ENCODE results near the gene EML6. TPM values are rescaled to one million over a fixed set of nuclear protein-coding genes. Genes with fewer than 3 reads are reported as not detected.

The EML6 gene
- total RNA-seq, 1 experiment from 2014 or later: 0.17 TPM

DNA sequence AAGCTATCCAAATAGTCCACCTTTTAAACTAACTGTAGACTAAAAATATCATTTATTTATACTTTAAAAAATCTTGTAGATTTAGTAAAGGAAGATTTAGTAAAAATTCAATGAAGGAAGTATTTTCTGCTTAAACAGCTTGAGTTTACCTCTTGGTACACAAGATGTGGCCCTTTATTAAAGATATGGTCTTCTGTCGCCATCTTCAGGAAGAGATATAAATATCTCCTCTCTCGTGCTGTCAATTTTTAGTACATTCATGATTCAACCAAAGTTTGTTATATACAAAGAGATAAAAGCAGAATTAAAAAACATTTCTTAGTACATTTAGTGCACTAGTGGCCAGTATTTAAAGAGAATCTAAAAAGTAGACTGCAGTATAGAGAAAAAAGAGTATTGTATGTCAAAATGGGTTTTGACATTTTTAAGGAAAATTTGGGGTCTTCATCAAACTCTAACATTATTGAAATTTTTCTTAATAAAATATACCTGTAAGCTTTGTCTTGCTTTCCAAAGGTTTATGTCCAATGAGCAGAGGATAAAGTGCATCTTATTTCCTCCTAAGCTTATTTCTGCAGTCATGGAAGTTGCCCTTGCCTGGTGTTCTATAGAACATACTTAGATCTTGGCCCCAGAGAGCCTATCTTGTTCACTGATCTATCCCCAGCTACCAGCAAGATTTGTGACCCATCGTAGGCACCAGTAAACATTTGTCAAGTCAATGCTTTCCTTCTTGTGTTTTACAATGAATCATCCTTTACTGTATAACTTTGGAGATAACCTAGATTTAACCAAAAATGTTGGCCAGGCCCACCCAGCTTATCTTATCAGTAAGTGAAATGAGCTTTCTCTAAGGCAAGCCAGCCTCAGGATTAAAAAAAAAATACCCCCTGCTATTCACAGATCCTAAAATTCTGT, 18.5 kb upstream of the EML6 start:
- peak; percentile 73 for DNase-seq (ENCODE audit: extremely low read depth, low read depth)

DNA sequence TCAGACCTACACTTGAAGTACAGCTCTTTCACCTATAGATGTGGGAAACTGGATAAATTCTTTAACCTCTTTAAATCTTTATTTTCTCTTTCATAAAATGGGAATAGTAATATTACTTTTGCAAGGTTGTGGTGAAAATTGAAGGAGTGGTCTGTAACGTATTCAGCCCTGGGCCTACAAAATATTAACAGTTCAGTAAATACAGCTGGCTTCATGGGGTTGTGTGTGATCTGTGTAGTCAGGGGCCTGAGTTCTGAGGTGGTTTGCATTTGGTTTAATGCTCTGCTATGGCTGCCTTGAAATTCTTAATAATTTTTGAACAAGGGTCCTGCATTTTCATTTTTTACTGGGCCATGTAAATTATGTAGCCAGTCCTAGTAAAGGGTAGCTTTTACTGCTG, 16.8 kb upstream of the EML6 start:
- no peak for DNase-seq (ENCODE audit: extremely low read depth, low read depth)

DNA sequence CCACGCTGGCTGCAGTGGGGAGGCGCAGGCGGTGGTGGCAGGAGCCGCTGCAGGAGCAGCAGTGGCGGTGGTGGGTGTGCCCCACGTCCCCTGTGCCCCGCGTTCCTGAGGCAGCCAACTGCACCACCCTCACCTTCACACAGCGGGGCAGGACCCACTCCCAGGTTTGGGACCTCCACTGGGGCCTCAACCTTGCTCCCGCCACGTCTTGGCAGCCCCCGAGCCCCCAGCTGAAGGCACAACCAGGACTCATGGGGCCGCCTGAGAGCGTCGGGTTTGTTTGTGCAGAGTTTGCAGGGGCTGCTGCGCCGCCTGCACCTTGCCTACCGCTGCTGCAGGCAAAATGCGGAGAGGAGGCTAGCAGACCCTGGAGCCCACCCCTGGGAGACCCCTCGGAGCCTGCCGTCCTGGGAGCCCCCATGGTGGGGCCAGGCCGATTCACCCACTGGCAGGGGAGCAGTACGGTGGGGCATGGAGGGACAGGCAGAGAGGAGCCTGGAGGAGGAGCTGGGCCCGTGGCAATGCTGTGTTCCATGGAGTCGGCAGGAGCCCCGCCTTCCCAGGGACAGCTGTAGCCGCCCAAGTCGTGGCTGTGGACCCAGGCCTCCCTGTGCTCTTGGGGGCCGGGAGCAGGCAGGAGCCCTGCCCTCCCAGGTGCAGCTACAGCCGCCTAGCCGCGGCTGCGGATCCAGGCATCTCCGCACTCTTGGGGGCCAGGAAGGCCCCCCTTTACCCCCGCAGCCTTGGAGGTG, 14.7 kb upstream of the EML6 start:
- no peak for DNase-seq (ENCODE audit: extremely low read depth, low read depth)

DNA sequence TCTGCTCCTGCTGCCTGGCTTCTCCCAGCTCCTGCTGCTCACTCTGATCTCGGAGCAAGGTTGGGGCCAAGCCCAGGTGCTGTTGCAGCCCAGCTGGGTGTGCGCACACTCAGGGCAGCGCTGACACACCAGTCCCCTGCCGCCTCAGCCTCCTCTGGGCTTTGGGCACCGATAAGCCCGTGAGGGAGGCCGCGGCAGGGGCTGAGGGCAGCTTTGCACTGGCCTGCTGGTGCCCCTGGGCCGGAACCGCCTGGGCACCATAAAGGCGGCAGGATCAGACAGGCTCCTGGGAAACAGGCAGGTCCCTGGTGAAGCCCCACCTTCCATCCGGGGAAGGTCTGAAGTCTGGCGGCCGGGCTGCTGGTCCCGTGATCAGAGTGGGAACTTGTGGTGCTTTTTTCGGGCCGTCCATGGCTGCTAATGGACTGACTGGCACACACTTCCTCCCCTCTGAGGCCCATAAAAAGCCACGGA, 14.1 kb upstream of the EML6 start:
- DNase-seq (ENCODE audit: extremely low read depth, low read depth): no peak

DNA sequence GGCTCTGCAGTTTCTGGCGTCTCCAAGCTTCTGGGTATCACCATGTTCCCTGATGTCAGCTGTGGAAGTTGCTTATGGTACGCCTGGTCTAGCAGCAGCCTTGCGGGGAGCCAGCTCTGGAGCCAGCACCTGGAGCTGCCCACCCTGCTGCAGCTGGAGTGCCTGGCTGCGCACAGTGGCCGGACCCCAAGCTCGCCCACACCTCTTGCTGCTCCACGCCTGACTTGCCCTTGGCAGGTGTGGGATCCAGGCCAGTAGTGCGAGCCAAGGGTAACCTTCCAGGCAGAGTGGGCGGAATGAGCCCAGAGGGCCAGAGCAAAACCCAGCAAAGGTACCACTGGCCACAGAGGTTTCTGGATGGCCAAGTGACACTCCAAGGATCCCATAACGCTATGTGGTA, 13.2 kb upstream of the EML6 start:
- no peak for DNase-seq (ENCODE audit: extremely low read depth, low read depth)

DNA sequence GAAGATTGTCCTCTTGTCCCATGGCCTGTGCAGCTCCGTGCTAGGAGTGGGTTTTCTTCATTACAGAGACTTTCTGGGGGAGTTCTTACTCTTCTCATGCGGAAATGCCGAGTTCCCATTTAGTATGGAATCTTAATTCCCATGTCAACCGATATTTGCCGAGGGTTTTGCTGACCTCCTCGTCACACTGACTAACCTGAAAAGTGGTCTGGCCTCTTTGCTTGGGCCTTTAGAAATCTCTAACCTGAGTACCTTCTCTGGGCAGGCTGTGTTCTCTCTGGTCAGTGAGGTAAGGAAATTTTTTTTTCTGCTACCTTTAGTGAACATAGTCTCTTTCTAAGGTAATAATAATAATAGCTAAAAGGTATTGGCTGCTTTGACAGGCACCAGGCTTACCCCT, 10.9 kb upstream of the EML6 start:
- no peak for DNase-seq (ENCODE audit: extremely low read depth, low read depth)

DNA sequence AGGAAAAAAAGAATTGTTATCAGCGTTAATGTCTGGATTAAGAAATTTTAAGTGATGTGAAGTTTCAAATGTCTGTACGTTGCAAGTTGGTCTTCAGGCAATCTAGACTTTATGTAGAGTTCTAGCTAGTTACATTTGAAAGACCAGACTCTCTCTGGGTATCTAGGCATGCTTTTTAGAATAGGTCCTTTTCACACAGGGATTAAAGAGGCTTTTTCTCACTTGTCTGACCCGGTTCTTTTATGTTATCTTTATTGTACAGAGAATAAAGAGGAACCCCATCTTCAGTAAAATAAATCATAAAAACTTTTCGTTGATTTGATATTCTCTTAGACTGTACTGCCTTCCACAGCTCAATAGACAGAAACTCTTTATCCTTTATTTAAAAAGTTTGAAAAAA, 8.5 kb upstream of the EML6 start:
- DNase-seq (ENCODE audit: extremely low read depth, low read depth): no peak

DNA sequence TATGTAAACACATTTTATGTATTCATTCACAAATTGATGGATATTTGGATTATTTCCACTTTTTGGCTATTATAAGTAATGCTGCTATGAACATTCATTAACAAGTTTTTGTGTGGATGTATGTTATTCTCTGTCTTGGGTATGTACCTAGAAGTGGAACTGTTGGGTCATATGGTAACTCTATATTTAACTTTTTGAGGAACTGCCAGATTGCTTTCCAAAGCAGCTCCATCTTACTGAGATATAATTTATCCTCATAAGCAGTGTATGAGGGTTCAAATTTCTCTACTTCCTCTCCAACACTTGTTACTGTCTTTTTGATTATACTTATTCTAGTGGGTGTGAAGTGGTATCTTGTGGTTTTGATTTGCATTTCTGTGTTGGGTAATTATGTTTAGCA, 7.1 kb upstream of the EML6 start:
- no peak for DNase-seq (ENCODE audit: extremely low read depth, low read depth)

DNA sequence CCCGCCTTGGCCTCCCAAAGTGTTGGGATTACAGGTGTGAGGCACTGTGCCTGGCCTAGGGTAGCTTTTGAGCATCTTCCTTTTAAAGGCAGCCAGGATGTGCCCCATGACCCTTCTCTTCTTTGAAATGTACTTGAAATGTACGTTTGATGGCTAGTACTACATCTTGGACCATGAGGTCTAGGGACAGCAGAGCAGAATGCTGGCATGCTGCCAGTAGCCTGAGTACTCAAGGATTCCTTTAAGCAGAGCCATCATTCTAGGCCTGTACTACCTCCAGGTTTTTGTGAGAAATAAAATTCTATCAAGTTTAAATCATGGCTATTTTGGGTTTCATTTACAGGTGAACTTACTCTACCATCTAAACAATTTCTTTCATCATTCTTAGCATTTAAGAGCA, 2.9 kb upstream of the EML6 start:
- no peak for DNase-seq (ENCODE audit: extremely low read depth, low read depth)

DNA sequence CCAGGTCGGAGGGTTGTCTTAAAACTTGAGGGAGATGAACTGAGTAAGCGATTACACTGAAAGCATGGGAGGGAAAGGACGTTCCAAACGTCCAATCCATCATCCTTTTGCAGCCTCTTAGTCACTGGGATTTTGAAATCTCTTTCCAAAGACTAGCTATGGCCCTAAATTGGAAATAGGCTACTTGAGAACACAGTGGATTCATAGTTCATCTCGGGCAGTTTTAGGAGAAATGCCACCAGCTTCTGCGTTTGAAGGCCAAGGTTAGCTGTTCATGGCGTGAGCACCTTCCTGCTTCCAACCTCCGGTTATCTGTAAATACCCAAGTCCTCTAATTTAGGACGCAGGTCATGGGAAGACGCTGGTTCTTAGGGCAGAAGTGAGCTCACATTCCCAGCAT, 821 bp upstream of the EML6 start:
- DNase-seq (ENCODE audit: extremely low read depth, low read depth): no peak

DNA sequence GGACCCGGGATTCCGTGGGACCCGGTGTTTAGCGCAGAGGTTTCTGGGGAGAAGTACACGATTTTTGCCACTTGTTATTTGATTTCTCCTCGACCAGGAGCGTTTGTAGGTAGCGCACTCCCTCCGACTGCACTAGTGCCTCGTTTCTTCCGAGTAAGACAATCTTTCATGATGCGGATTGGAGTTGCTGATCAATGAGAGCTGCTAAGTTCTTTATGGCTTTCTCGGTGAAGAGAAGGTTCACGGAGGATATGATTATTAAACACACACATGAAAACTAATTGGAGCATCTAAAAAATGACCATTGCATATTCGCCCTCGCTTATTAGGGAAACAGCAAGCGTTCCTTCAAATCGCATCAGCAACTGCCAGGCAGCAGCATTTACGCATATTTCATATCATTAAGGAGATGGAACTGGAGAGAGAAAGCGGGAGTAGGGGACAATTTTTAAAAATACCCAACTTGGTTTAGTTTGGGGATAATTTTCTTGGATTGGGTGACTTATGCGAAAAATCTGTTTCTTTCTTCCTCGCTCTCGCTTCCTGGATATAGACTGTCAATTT, 616 bp downstream of the EML6 start:
- no peak for DNase-seq (ENCODE audit: extremely low read depth, low read depth)

DNA sequence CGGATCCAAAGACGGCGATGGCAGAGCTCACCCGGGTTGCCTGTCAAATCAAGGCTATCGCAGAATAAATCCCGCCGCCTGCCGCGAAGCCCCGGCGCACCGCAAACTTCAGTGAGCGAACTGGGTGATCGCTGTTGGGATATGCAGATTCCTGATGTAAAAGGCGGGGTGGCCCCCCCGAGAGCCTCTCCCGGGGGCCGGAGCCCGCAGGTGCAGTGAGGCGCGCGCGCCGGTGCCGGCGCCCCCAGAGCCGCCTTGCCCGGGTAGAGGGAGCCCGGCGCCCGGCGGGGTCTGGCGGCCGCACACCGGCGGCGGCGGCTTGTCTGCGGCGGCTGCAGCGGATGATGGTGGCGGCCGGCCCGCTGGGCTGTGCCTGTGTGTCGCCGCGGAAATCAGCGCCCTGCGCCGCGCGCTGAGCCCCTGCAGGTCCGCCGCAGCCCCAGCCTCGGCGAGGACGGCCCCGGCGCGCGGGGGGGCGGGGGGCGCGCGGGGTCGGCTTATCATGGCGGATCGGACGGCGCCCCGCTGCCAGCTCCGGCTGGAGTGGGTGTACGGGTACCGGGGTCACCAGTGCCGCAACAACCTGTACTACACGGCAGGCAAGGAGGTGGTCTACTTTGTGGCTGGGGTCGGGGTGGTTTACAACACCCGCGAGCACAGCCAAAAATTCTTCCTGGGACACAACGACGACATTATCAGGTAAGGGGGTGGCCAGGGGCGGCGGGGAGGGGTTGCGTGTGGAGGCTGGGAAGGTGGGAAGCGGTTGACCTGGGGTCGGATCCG, 1.3 kb downstream of the EML6 start:
- DNase-seq (ENCODE audit: extremely low read depth, low read depth): no peak

DNA sequence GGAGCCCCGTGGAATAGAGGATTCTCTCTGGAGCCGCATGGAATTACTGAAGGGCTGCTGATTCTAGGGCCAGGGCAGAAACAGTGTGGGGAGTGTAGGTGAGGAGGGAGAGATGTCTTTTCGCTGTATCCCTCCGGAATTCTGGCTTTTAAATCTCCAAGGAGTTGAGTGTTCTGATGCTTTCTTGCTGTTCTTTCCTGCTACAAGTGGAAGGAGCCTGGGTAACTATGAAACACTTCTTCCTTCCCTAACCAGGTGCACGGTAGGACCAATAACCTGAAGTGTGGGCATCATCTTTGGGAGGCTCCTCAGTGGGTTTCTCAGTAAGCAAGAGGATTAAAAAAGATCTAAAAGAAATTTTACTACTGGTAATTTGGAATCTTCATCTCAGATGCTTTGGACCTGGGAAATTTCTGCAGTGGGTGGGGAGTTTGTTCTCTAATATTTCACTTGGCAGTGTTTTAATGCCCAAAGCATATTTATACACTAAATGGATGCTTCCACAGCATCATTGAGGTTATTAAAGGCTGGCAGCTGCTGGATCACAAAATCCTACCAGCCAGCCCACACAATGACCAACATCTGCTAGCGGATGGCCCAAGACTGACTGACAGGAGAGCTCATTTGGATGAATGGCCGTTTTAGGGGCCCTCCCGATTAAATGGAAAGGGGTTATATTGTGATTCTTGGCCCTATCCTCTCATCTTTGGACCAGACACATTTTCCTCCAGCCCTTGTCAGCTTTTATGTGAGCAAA, 2.1 kb downstream of the EML6 start:
- DNase-seq (ENCODE audit: extremely low read depth, low read depth): no peak

DNA sequence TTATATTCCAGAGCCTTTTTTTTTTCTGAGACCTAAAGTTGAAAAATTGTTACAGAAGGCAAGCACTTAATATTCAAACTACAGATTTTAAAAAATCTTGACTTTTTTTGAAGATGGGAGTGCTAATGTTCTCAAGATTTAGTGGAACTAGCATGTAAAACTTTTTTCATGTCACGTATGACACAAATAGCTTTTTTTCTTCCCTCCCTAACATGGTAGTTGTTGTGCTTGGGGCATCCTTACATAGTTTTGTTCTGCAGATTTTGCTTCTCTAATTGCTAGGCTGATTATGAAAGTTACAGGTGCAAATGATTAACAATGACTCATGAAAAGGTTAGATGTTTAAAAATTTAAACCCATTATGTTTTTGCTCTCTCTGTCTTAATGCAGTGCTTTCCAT, 3.0 kb downstream of the EML6 start:
- no peak for DNase-seq (ENCODE audit: extremely low read depth, low read depth)

DNA sequence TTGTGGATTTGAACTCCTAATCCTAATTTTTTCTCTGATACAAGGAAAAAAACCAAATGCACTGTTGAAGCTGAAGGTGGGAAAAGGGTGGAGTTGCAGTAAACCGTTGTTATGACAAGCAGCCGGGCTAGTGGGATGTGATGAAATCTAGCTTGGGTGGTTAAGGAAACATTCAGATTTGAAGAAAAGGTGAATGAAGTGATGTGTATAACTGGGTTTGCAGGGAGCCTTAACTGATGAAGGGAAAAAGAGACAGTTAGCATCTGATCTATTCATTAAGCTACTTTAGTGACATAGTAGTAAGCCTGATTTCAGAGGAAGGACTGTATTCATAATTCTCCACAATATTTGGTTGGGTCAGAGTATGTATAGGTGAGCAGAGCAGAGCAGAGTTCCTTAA, 3.5 kb downstream of the EML6 start:
- DNase-seq (ENCODE audit: extremely low read depth, low read depth): no peak

DNA sequence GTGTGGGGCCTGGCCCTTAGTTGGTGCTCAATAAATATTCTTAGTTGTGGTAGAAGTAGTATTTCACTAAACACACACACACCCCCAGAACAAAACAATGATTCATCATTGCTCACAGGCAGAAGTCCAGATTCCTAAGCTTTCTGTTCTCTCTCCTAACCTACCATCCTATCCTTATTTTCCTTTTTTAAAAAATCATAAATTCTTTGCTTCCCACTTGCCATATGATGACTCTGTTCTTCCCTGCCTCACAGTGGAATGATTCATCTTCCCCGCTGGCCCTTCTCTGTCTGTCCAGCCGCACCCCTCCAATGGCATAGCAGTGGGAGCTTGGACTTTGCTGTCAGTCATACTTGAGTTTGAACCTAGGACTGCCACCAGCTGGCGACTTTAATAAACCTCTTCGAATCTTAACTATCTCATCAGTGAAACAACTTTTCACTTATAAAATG, 5.2 kb downstream of the EML6 start:
- peak; percentile 30 for DNase-seq (ENCODE audit: extremely low read depth, low read depth)

DNA sequence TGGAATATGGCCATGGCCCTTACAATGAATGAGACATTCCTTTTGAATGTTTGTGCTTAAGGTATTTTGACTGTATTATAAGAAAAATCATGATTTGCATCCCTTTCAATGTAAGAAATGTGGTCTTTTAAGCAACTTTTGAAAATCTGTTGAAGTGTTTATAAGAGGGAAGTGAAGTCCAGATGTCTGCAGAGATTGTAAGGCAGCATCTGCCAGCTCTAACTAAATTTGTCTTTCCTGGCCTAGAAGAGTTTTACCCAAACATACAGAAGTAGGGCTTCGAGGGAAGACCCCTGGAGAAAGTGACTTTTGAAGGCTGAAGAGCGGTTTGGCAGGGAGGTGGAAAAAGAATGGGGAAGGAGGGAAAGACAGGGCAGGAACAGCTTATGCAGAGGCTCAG, 12.2 kb downstream of the EML6 start:
- no peak for DNase-seq (ENCODE audit: extremely low read depth, low read depth)

DNA sequence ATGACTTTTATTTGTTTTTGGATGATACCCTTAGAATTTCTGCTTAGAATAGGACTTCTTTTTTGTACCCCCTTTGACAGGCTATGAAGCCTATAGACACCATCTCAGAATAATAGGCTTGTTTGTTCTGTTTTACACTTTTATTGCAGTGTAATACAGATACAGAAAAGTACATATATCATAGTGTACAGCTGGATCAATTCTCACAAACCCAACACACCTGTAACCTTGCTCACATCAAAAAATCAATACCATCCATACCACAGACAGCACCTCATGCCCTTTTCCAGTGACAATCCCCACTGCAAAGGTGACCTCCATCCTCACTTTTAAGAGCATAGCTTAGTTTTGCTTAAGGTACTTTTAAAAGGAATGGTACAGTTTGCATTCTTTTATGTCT, 14.8 kb downstream of the EML6 start:
- DNase-seq (ENCODE audit: extremely low read depth, low read depth): no peak

DNA sequence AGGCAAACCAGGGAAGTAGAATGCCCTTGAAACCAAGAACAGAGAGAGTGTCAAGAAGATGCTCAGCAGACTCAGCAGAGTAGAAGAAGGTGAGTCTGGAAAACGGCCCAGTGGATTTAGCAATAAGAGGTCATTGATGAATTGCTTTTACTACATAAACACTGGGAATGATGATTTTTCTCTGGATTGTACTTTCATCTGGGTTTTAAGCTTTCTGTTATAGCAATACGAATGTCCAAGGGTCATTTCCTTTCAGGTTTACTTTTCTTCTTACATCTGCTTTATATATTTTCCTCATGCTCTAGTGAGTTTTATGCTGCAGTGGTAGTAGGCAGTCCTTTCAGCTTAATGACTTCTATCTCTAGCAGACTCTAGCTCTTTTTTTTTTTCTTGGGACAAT, 16.9 kb downstream of the EML6 start:
- DNase-seq (ENCODE audit: extremely low read depth, low read depth): no peak

DNA sequence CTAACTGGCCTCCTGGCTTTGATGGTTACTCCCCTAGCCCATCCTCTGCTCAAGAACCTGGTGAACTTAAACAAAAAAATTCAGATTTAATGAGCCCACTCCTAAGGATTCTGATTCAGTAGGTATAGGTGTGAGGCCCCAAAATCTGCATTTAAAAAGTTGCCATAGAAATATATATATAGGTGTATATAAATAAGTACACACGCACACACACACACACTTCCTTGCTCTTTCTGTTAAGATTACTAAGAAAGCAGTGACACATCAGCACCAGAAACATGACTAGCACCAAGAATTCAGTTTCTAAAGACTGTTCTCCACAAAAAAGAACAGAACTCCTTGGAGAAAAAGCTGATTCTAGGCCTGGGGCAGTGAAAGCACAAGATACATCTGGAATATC, 17.8 kb downstream of the EML6 start:
- no peak for DNase-seq (ENCODE audit: extremely low read depth, low read depth)

All from NCI-H460 (cell line).